H1 (cell line): ENCODE results near the gene HIGD2A.

Experiments used
- BCL11A ChIP-seq, 2 experiments: IDR thresholded peaks; one replicate each; pipeline ENCODE4 v1.6.1; 2011; ENCODE audit warnings: low read depth in 2 of 2, low read length in 2 of 2, mild to moderate bottlenecking in 2 of 2
- BRCA1 ChIP-seq: IDR thresholded peaks from 2 replicates; pipeline ENCODE4 v1.6.1; 2012; ENCODE audit warnings: low read depth, low read length, improper control_type of control experiment
- EP300 ChIP-seq, 2 experiments: IDR thresholded peaks; 1 replicate in 1 of 2; 2 replicates in 1 of 2; pipeline ENCODE4 v1.6.1; 2011 to 2012; ENCODE audit warnings: low read depth in 2 of 2, low read length in 2 of 2, mild to moderate bottlenecking in 2 of 2, borderline replicate concordance in 1 of 2, inconsistent platforms in 1 of 2, moderate library complexity in 1 of 2
- EZH2 ChIP-seq: fragments of 200-600 bp; sonication (generic); IDR thresholded peaks from 2 replicates; pipeline ENCODE4 v1.7.1; 2012; ENCODE audit warnings: low read depth, mild to moderate bottlenecking, moderate library complexity, low read length, inconsistent platforms; ENCODE audit not compliant: severe bottlenecking
- HDAC2 ChIP-seq, 2 experiments: fragments of 300-600 bp in 1 of 2; sonication (generic) in 1 of 2; IDR thresholded peaks; 2 replicates each; pipeline ENCODE4 v1.6.1; 2011 to 2012; ENCODE audit warnings: low read depth in 2 of 2, low read length in 2 of 2, mild to moderate bottlenecking in 2 of 2, moderate library complexity in 2 of 2, borderline replicate concordance in 1 of 2, inconsistent platforms in 1 of 2
- NRF1 ChIP-seq: IDR thresholded peaks from 2 replicates; pipeline ENCODE4 v1.6.1; 2011; ENCODE audit warnings: mild to moderate bottlenecking, low read depth, low read length, improper control_type of control experiment
- POLR2A ChIP-seq, 2 experiments: IDR thresholded peaks; 1 replicate in 1 of 2; 2 replicates in 1 of 2; pipeline ENCODE4 v1.6.1; 2011; ENCODE audit warnings: low read depth in 2 of 2, low read length in 2 of 2, mild to moderate bottlenecking in 2 of 2; ENCODE audit errors: control extremely low read depth in 1 of 2
- RXRA ChIP-seq: IDR thresholded peaks from 2 replicates; pipeline ENCODE4 v1.6.1; 2011; ENCODE audit warnings: low read depth, mild to moderate bottlenecking, low read length, moderate library complexity; ENCODE audit not compliant: insufficient read depth
- SP1 ChIP-seq: IDR thresholded peaks from 2 replicates; pipeline ENCODE4 v1.6.1; 2011; ENCODE audit warnings: low read depth, low read length
- TBP ChIP-seq: IDR thresholded peaks from 2 replicates; pipeline ENCODE4 v1.6.1; 2011; ENCODE audit warnings: low read depth, low read length, improper control_type of control experiment
- TCF12 ChIP-seq: IDR thresholded peaks from 2 replicates; pipeline ENCODE4 v1.6.1; 2011; ENCODE audit warnings: low read depth, mild to moderate bottlenecking, low read length
- TF ChIP-seq, protein P1 (sequence below): IDR thresholded peaks from 2 replicates; pipeline ENCODE4 v1.6.1; 2011; ENCODE audit warnings: low read length, improper control_type of control experiment
- TF ChIP-seq, protein P2 (sequence below): IDR thresholded peaks from 2 replicates; pipeline ENCODE4 v1.6.1; 2012; ENCODE audit warnings: inconsistent platforms
- TF ChIP-seq, protein P3 (sequence below), 3 experiments: IDR thresholded peaks; 1 replicate in 2 of 3; 2 replicates in 1 of 3; pipeline versions ENCODE4 v1.5.1 to v1.6.1; 2011; ENCODE audit warnings: low read length in 3 of 3, mild to moderate bottlenecking in 3 of 3, inconsistent platforms in 2 of 3, low read depth in 1 of 3, moderate library complexity in 1 of 3; ENCODE audit not compliant: insufficient read depth in 1 of 3; ENCODE audit errors: control extremely low read depth in 1 of 3

DNA sequence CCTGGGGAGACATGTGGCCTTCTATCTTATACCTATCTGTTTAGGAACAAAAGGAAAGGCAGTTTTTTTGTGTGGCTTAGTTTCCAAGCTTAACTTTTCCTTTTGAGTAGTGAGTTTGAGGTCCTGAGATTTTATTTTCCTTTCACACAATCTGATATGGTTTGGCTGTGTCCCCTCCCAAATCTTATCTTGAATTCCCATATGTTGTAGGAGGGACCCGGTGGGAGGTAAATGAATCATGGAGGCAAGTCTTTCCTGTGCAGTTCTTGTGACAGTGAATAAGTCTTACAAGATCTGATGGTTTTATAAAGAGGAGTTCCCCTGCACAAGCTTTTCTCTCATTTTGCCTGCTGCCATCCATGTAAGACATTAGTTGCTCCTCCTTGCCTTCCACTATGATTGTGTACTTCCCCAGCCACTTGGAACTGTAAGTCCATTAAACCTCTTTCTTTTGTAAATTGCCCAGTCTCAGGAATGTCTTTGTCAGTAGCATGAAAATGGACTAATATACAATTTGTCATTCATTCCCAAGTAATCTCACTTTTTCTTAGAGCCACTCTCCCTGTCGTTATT lies 32.5 kb downstream of the HIGD2A start:
- no peak for TF ChIP-seq POLR2A (IDR thresholded peaks at IDR 0.05; ENCODE audit: control extremely low read depth in 1 of 2, low read depth in 2 of 2, low read length in 2 of 2)
- TF ChIP-seq EP300 (IDR thresholded peaks at IDR 0.05; ENCODE audit: borderline replicate concordance in 1 of 2, low read depth in 2 of 2, low read length in 2 of 2), result no peak
- no peak for TF ChIP-seq TBP
- TF ChIP-seq SP1, result no peak
- TF ChIP-seq, protein P1, sequence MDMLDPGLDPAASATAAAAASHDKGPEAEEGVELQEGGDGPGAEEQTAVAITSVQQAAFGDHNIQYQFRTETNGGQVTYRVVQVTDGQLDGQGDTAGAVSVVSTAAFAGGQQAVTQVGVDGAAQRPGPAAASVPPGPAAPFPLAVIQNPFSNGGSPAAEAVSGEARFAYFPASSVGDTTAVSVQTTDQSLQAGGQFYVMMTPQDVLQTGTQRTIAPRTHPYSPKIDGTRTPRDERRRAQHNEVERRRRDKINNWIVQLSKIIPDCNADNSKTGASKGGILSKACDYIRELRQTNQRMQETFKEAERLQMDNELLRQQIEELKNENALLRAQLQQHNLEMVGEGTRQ, result no peak
- no peak for TF ChIP-seq TCF12
- TF ChIP-seq, protein P2, sequence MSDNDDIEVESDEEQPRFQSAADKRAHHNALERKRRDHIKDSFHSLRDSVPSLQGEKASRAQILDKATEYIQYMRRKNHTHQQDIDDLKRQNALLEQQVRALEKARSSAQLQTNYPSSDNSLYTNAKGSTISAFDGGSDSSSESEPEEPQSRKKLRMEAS, result no peak
- no peak for TF ChIP-seq EZH2
- TF ChIP-seq, protein P3, sequence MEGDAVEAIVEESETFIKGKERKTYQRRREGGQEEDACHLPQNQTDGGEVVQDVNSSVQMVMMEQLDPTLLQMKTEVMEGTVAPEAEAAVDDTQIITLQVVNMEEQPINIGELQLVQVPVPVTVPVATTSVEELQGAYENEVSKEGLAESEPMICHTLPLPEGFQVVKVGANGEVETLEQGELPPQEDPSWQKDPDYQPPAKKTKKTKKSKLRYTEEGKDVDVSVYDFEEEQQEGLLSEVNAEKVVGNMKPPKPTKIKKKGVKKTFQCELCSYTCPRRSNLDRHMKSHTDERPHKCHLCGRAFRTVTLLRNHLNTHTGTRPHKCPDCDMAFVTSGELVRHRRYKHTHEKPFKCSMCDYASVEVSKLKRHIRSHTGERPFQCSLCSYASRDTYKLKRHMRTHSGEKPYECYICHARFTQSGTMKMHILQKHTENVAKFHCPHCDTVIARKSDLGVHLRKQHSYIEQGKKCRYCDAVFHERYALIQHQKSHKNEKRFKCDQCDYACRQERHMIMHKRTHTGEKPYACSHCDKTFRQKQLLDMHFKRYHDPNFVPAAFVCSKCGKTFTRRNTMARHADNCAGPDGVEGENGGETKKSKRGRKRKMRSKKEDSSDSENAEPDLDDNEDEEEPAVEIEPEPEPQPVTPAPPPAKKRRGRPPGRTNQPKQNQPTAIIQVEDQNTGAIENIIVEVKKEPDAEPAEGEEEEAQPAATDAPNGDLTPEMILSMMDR (IDR thresholded peaks at IDR 0.05; ENCODE audit: control extremely low read depth in 1 of 3, insufficient read depth in 1 of 3, low read depth in 1 of 3, low read length in 3 of 3), result no peak
- no peak for TF ChIP-seq HDAC2 (IDR thresholded peaks at IDR 0.05; ENCODE audit: borderline replicate concordance in 1 of 2, low read depth in 2 of 2, low read length in 2 of 2)
- TF ChIP-seq RXRA, result no peak
- TF ChIP-seq BRCA1, result no peak
- no peak for TF ChIP-seq NRF1
- no peak for TF ChIP-seq BCL11A (IDR thresholded peaks at IDR 0.05; ENCODE audit: low read depth in 2 of 2, low read length in 2 of 2)
